Neuronal stem cell (in vitro differentiated cells): ENCODE measurements around the gene SEMA7A.

Source experiments
- DNase-seq: peaks from one replicate; pipeline ENCODE4 v3.0.0-alpha.2; 2013; ENCODE audit warnings: low spot score
- H2AFZ ChIP-seq: one replicate; pipeline ENCODE4 v1.6.1; 2013; ENCODE audit warnings: mild to moderate bottlenecking, low read length, inconsistent platforms
- H2AK5ac ChIP-seq: 2 replicates; pipeline ENCODE4 v1.6.1; 2013; ENCODE audit warnings: low read depth, mild to moderate bottlenecking, inconsistent platforms, low read length, moderate library complexity, mixed read lengths
- H2BK120ac ChIP-seq: 2 replicates; pipeline ENCODE4 v1.6.1; 2013; ENCODE audit warnings: low read depth, mild to moderate bottlenecking, inconsistent platforms, low read length, moderate library complexity, mixed read lengths
- H2BK12ac ChIP-seq: one replicate; pipeline ENCODE4 v1.6.1; 2013; ENCODE audit warnings: low read length, inconsistent platforms
- H2BK15ac ChIP-seq: 2 replicates; pipeline ENCODE4 v1.6.1; 2013; ENCODE audit warnings: mild to moderate bottlenecking, low read length, inconsistent platforms, mixed read lengths
- H2BK5ac ChIP-seq: one replicate; pipeline ENCODE4 v1.6.1; 2013; ENCODE audit warnings: inconsistent platforms, mild to moderate bottlenecking, low read length, moderate library complexity
- H3K14ac ChIP-seq: one replicate; pipeline ENCODE4 v1.6.1; 2013; ENCODE audit warnings: low read length, inconsistent platforms
- H3K18ac ChIP-seq: 2 replicates; pipeline ENCODE4 v1.6.1; 2013; ENCODE audit warnings: low read length, inconsistent platforms
- H3K23ac ChIP-seq: 2 replicates; pipeline ENCODE4 v1.6.1; 2013; ENCODE audit warnings: low read depth, mild to moderate bottlenecking, mixed read lengths, low read length, inconsistent platforms; ENCODE audit not compliant: poor library complexity
- H3K27ac ChIP-seq: replicated peaks from 3 replicates; pipeline ENCODE4 v1.5.1; 2013; ENCODE audit warnings: low read length, inconsistent platforms
- H3K27me3 ChIP-seq, 3 experiments: 2 replicates each; pipeline ENCODE4 v1.6.1; 2013; ENCODE audit warnings: low read length in 3 of 3, mild to moderate bottlenecking in 2 of 3, inconsistent platforms in 1 of 3, low read depth in 1 of 3, mixed read lengths in 1 of 3, moderate library complexity in 1 of 3; ENCODE audit not compliant: control insufficient read depth in 3 of 3, insufficient read depth in 3 of 3
- H3K36me3 ChIP-seq, 2 donors: replicated peaks in 1 of 2; 2 replicates each; pipeline ENCODE4 v1.6.1; 2013; ENCODE audit warnings: low read length in 2 of 2; ENCODE audit not compliant: control insufficient read depth in 2 of 2, insufficient read depth in 2 of 2
- H3K4ac ChIP-seq: 2 replicates; pipeline ENCODE4 v1.6.1; 2013; ENCODE audit warnings: inconsistent platforms, mild to moderate bottlenecking, low read length, moderate library complexity
- H3K4me1 ChIP-seq, 2 donors: 1 replicate in 1 of 2; 2 replicates in 1 of 2; pipeline ENCODE4 v1.6.1; 2013; ENCODE audit warnings: low read length in 2 of 2, low read depth in 1 of 2; ENCODE audit not compliant: control insufficient read depth in 2 of 2, insufficient read depth in 1 of 2
- H3K4me2 ChIP-seq: one replicate; pipeline ENCODE4 v1.6.1; 2013; ENCODE audit warnings: mild to moderate bottlenecking, low read length, inconsistent platforms; ENCODE audit not compliant: insufficient read depth, poor library complexity, severe bottlenecking
- H3K4me3 ChIP-seq, 2 donors: 2 replicates each; pipeline ENCODE4 v1.5.1; 2013; ENCODE audit warnings: low read length in 2 of 2, mild to moderate bottlenecking in 2 of 2, inconsistent platforms in 1 of 2, moderate library complexity in 1 of 2
- H3K79me1 ChIP-seq: one replicate; pipeline ENCODE4 v1.6.1; 2013; ENCODE audit warnings: low read depth, mild to moderate bottlenecking, inconsistent platforms, low read length, moderate library complexity
- H3K9ac ChIP-seq: one replicate; pipeline ENCODE4 v1.6.1; 2013; ENCODE audit warnings: mild to moderate bottlenecking, low read depth, low read length, inconsistent platforms; ENCODE audit not compliant: poor library complexity
- H3K9me3 ChIP-seq, 2 donors: replicated peaks in 1 of 2; 2 replicates each; pipeline versions ENCODE3 to v1.6.1; 2013; ENCODE audit warnings: low read length in 2 of 2, mild to moderate bottlenecking in 2 of 2, inconsistent platforms in 1 of 2, low read depth in 1 of 2, mixed read lengths in 1 of 2, moderate library complexity in 1 of 2; ENCODE audit not compliant: control insufficient read depth in 2 of 2, insufficient read depth in 1 of 2
- H4K8ac ChIP-seq: one replicate; pipeline ENCODE4 v1.6.1; 2013; ENCODE audit warnings: low read depth, mild to moderate bottlenecking, inconsistent platforms, low read length, moderate library complexity
- H4K91ac ChIP-seq: one replicate; pipeline ENCODE4 v1.6.1; 2013; ENCODE audit warnings: low read length, low read depth, mild to moderate bottlenecking, inconsistent platforms; ENCODE audit not compliant: poor library complexity
- WGBS, 2 donors: extraction: QIAGEN DNeasy Blood & Tissue Kit; methylation state at CpG; one replicate each; pipeline ENCODE4 v1.1.7; 2013; ENCODE audit warnings: missing lambda C conversion rate in 2 of 2, mixed read lengths in 1 of 2; ENCODE audit not compliant: insufficient read length in 2 of 2, insufficient replicate concordance in 1 of 2; ENCODE audit errors: extremely low coverage in 2 of 2; 5-methylcytosine and 5-hydroxymethylcytosine counted together

The SEMA7A gene

GRCh38 chr15:74395319-74396145, 38.2 kb downstream of the SEMA7A start:
- DNase-seq: no peak
- peak overlapping the region; percentile 82 for H2BK15ac ChIP-seq
- peaks cover 0 to 6% of the 10 kb centered on the region in 2 donors for H3K4me1 ChIP-seq

GRCh38 chr15:74394090-74394846, 39.5 kb downstream of the SEMA7A start:
- Histone ChIP-seq H3K4me1 (peaks cover 0 to 6% of the 10 kb centered on the region in 2 donors), H2BK120ac (no peak overlapping the region), H3K4me2 (no peak overlapping the region), H3K14ac (no peak overlapping the region), H2BK12ac (no peak overlapping the region), H3K9ac (no peak overlapping the region), H2AFZ (no peak overlapping the region), H3K27me3 (peaks cover 0 to 70% (median 0%) of the 10 kb centered on the region in 3 experiments), H4K91ac (no peak overlapping the region), H2BK15ac (no peak overlapping the region), H2BK5ac (no peak overlapping the region), H3K36me3 (no peaks in the 10 kb centered on the region), H3K4ac (no peak overlapping the region), H2AK5ac (no peak overlapping the region), H3K79me1 (no peaks in the 10 kb centered on the region), H3K9me3 (peaks cover 0 to 2% of the 10 kb centered on the region in 2 donors), H3K27ac (no peak overlapping the region), H3K18ac (no peak overlapping the region), H3K4me3 (no peak overlapping the region), H3K23ac (no peak overlapping the region), H4K8ac (no peak overlapping the region)
- WGBS, 2 donors: no CpG with 5 or more reads among the region's 11 CpGs
- DNase-seq: no peak

More at GRCh38 chr15:74395319-74396145, 38.2 kb downstream of the SEMA7A start:
- H3K36me3 ChIP-seq: no peaks in the 10 kb centered on the region
- H3K79me1 ChIP-seq: no peaks in the 10 kb centered on the region
- H3K14ac ChIP-seq: no peak overlapping the region
- H3K9ac ChIP-seq: no peak overlapping the region
- H4K8ac ChIP-seq: no peak overlapping the region
- peaks cover 0 to 64% (median 0%) of the 10 kb centered on the region in 3 experiments for H3K27me3 ChIP-seq
- peak overlapping the region; percentile 65 for H3K18ac ChIP-seq
- H2AFZ ChIP-seq: no peak overlapping the region
- peak overlapping the region; percentile 19 for H2BK5ac ChIP-seq
- H4K91ac ChIP-seq: peak overlapping the region; percentile 44
- peaks cover 0 to 2% of the 10 kb centered on the region in 2 donors for H3K9me3 ChIP-seq
- H2AK5ac ChIP-seq: peak overlapping the region; percentile 48
- no CpG with 5 or more reads among the region's 17 CpGs for WGBS, 2 donors
- peak overlapping the region; percentile 32 for H2BK120ac ChIP-seq
- no peak overlapping the region for H3K4ac ChIP-seq
- H3K27ac ChIP-seq: no peak overlapping the region
- H3K4me3 ChIP-seq: no peak overlapping the region
- peak overlapping the region; percentile 80 for H3K23ac ChIP-seq
- no peak overlapping the region for H3K4me2 ChIP-seq
- no peak overlapping the region for H2BK12ac ChIP-seq

- no peak overlapping the region for H3K4ac ChIP-seq
- H3K27me3 ChIP-seq: peaks cover 0 to 75% (median 0%) of the 10 kb centered on the region in 3 experiments
- no peak overlapping the region for H3K4me2 ChIP-seq
- peak overlapping the region; percentile 34 for H3K23ac ChIP-seq
- H3K18ac ChIP-seq: no peak overlapping the region
- H3K14ac ChIP-seq: peak overlapping the region; percentile 85
- no peaks in the 10 kb centered on the region for H3K36me3 ChIP-seq
- H2BK15ac ChIP-seq: no peak overlapping the region
- DNase-seq: no peak
- no peak overlapping the region for H3K27ac ChIP-seq
- H4K8ac ChIP-seq: no peak overlapping the region
- no peaks in the 10 kb centered on the region for H3K79me1 ChIP-seq
- peak overlapping the region; percentile 9 for H2BK120ac ChIP-seq
- peaks cover 0 to 6% of the 10 kb centered on the region in 2 donors for H3K4me1 ChIP-seq
- no CpG with 5 or more reads among the region's 13 CpGs for WGBS, 2 donors
- H2BK5ac ChIP-seq: no peak overlapping the region
- H3K4me3 ChIP-seq: no peak overlapping the region
- H2AK5ac ChIP-seq: no peak overlapping the region
- H2BK12ac ChIP-seq: no peak overlapping the region
- no peak overlapping the region for H4K91ac ChIP-seq
- H2AFZ ChIP-seq: no peak overlapping the region
- no peak overlapping the region for H3K9ac ChIP-seq
- H3K9me3 ChIP-seq: peaks cover 0 to 2% of the 10 kb centered on the region in 2 donors
These were observed 40.3 kb downstream of the SEMA7A start for GRCh38 chr15:74393423-74393822.

- no peak for DNase-seq
- Histone ChIP-seq H3K4me1 (peaks cover 0 to 6% of the 10 kb centered on the region in 2 donors), H3K27me3 (peaks cover 0 to 75% (median 0%) of the 10 kb centered on the region in 3 experiments), H3K79me1 (no peaks in the 10 kb centered on the region), H2AK5ac (no peak overlapping the region), H4K91ac (no peak overlapping the region), H3K27ac (no peak overlapping the region), H3K14ac (peak overlapping the region; percentile 85), H2BK120ac (no peak overlapping the region), H3K4me2 (no peak overlapping the region), H2BK5ac (no peak overlapping the region), H2BK12ac (no peak overlapping the region), H3K9ac (peak overlapping the region; percentile 33), H3K23ac (peak overlapping the region; percentile 34), H3K36me3 (no peaks in the 10 kb centered on the region), H3K4ac (no peak overlapping the region), H4K8ac (no peak overlapping the region), H3K9me3 (peaks cover 0 to 2% of the 10 kb centered on the region in 2 donors), H3K18ac (no peak overlapping the region), H2AFZ (no peak overlapping the region), H2BK15ac (no peak overlapping the region), H3K4me3 (no peak overlapping the region)
- no CpG with 5 or more reads among the region's 7 CpGs for WGBS, 2 donors
These were observed 40.9 kb downstream of the SEMA7A start for GRCh38 chr15:74392902-74393301.
